Epithelial cell of proximal tubule (primary cell): Measurements from ENCODE around the gene MARCHF3. TPM values are rescaled to one million over a fixed set of nuclear protein-coding genes. Genes with fewer than 3 reads are reported as not detected.

Experiments
- DNase-seq: peaks from one replicate; pipeline ENCODE4 v3.0.0-alpha.2; 2011; ENCODE audit warnings: low read depth
- H3K4me3 ChIP-seq: 2 replicates; pipeline ENCODE4 v1.5.1; 2011; ENCODE audit warnings: low read depth, mild to moderate bottlenecking, low read length
- total RNA-seq: library from RNA; depleted of rRNA; stranded (reverse); fragments of >200 nt; gene quantifications from 2 replicates; pipeline ENCODE4 v1.2.3, GENCODE V29; 2015
- TF ChIP-seq, protein P1 (sequence below): conservative IDR thresholded peaks from 2 replicates; pipeline ENCODE4 v1.5.1; 2012; ENCODE audit warnings: low read depth, mild to moderate bottlenecking, low read length

The MARCHF3 gene
- total RNA-seq, 1 donor from 2014 or later: 5.0 TPM

DNA sequence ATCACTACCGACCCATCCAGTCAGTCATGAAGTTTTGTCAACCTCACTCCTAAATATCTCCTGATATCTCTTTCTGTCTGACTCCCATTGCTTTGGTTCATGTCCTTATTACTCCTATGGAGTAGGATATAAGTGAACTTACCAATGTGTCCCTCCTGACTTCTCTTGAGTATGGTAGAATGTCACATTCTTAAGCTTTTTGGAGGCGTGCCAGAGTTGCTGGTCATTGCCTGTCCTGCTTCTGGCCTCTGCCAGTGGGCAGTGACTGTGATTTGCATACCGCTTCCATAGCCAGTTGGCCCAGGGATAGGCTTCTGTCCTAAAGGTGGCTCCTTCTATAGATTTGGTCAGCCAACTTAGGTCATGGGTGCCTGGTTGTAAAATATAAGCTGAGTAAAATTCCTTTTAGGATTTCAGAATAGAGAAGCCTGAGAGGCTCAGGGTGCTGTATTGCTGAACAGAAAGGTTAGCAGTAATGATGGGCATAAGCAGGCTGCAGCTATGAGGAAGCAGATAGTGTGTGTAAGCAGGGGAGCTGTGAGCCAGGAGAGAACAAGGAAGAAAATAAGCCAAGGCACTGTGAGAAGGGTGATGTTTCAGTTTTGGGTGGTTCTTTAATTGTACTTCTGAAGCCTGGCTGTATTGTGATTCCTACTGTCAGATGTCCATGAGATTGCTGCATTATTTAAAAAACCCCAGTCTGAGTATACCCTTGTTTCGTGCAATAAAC is 16.1 kb upstream of the MARCHF3 start:
- TF ChIP-seq, protein P1, sequence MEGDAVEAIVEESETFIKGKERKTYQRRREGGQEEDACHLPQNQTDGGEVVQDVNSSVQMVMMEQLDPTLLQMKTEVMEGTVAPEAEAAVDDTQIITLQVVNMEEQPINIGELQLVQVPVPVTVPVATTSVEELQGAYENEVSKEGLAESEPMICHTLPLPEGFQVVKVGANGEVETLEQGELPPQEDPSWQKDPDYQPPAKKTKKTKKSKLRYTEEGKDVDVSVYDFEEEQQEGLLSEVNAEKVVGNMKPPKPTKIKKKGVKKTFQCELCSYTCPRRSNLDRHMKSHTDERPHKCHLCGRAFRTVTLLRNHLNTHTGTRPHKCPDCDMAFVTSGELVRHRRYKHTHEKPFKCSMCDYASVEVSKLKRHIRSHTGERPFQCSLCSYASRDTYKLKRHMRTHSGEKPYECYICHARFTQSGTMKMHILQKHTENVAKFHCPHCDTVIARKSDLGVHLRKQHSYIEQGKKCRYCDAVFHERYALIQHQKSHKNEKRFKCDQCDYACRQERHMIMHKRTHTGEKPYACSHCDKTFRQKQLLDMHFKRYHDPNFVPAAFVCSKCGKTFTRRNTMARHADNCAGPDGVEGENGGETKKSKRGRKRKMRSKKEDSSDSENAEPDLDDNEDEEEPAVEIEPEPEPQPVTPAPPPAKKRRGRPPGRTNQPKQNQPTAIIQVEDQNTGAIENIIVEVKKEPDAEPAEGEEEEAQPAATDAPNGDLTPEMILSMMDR: no peak
- DNase-seq: no peak
- H3K4me3 ChIP-seq: no peak overlapping the region

DNA sequence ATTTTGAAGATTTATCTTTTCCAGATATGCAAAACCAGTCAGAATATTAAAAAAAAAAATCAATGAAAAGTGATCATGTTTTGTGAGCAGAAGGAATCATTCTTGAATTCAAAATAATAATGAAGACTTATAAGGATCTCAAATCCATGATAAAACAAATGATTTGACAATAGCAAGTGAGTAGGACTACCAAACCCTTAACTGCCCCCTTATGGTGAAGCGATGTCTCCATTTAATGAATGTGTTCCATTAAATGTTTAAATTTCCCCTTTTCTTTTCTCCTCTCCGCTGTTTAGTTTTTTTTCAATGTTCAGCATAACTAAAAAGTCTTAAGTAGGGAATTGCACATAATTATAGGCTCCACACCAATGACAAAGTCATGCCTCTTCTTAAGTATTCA is 12.2 kb upstream of the MARCHF3 start:
- TF ChIP-seq, protein P1: no peak
- no peak overlapping the region for H3K4me3 ChIP-seq
- no peak for DNase-seq

DNA sequence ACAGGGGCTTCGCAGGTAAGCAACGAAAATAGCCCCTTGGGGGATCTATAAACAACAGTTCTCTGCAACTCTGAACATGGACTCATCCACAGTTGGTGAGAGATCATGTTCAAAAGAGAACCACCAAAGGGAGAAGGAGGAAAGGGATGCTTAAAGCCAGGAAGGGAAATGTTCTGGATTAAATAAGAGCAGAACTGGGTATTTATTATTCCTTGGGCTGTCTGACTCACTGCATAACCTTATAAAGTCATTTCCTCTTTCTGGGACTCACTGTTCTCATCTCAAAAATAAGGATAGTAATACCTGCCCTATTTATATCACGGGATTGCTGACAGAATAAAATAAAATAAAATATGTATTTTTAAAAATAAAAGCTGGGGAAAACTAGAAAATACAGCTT is 11.2 kb upstream of the MARCHF3 start:
- no peak for DNase-seq
- H3K4me3 ChIP-seq: no peak overlapping the region
- TF ChIP-seq, protein P1: no peak

DNA sequence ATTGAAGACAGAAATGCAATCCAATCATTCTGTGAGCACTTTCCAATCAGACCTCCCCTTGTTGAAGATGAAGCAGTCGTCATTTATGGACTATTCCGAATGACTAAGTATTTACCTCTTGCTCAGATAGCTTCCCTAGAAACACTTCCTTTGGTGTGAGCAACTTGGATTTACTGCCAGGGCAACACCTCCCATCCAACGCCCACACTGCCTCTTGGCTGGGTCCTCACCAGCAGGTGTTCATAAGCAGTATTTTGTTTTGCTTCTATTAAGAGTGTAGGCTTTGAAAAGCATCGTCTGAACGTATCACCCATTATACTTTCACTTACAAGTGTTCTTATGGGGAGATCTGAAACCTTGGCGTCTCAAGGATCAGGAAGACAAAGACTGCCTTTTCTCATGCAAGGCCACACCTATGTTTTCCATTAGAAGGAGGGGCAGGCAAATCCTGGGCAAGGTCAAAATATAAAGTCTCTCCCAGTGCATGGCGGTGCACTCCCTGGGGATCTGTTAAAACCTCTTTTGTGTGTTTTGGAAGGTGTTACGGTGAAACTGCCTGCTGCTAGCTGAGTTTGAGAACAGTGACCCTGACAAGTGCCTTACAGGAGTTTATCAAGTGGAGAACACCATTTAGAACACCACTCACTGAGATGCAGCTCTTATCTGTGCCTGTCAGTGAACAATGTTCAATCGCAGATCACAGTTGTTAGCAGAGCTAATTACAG is 10.6 kb upstream of the MARCHF3 start:
- no peak for DNase-seq
- H3K4me3 ChIP-seq: no peak overlapping the region
- TF ChIP-seq, protein P1: no peak

DNA sequence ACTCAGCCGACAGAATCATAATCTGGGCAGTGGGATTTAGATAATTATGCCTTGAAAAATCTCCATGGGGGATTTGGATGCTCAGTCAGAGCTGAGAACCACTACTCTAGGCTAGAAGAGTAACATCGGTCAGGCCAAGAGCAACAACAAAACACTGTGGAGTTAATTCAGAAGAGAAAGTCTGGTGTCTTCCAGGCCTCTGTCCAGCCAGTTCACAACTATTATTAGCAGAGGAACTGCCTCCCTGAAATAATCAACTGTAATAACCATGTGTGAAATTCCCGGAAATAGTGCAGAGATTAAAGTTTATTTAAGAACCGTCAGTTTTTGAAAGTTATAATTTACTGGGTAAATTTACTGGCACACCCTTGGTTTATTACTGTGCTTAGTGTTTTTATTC is 8.2 kb upstream of the MARCHF3 start:
- TF ChIP-seq, protein P1: no peak
- H3K4me3 ChIP-seq: no peak overlapping the region
- no peak for DNase-seq

DNA sequence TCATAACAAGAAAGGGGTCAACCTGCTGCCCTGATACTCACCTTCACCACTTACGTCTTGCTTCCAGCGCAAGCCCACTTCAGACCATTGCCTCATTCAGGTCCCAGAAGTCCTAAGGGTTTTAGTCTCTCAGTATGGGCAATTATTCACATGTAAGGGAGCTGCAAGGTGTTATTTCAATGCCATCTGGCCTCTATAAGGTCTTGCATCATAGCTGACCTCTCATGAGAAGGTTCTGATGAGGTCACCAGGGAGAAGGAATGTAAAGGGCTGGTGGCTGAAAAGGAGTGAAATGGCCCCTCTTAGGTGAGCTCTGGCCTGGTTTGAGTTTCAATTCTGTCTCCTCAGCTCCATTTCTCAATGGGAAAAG is 1.5 kb upstream of the MARCHF3 start:
- no peak for DNase-seq
- TF ChIP-seq, protein P1: no peak
- no peak overlapping the region for H3K4me3 ChIP-seq
